Left lung (tissue), 10 donors: ENCODE results near the gene GBE1. TPM values are rescaled to one million over a fixed set of nuclear protein-coding genes. Genes with fewer than 3 reads are reported as not detected.

Source experiments
- ATAC-seq: fragments of 200-7000 bp; cut with Tn5 transposase; one replicate; pipeline ENCODE4 v1.9.1; 2020; ENCODE audit warnings: moderate library complexity
- DNase-seq, 4 donors: peaks; one replicate each; pipeline ENCODE4 v3.0.0-alpha.2; 2013 to 2020
- H3K27ac ChIP-seq, 2 donors: fragments of 200-600 bp; sonication (generic) in 1 of 2; one replicate each; pipeline versions ENCODE4 v1.5.0 to v1.8.0; 2020 to 2021
- H3K27me3 ChIP-seq, 2 donors: fragments of 200-600 bp; sonication (generic) in 1 of 2; one replicate each; pipeline versions ENCODE4 v1.5.0 to v1.8.0; 2020 to 2021
- H3K36me3 ChIP-seq, 2 donors: fragments of 200-600 bp; sonication (generic) in 1 of 2; one replicate each; pipeline versions ENCODE4 v1.5.0 to v1.8.0; 2020 to 2021
- H3K4me1 ChIP-seq, 2 donors: fragments of 200-600 bp; one replicate each; pipeline ENCODE4 v1.8.0; 2021
- H3K4me3 ChIP-seq, 2 donors: fragments of 200-600 bp; sonication (generic) in 1 of 2; one replicate each; pipeline versions ENCODE4 v1.5.0 to v1.8.0; 2020 to 2021; ENCODE audit warnings: mild to moderate bottlenecking in 1 of 2
- H3K9me3 ChIP-seq, 2 donors: fragments of 200-600 bp; sonication (generic) in 1 of 2; one replicate each; pipeline versions ENCODE4 v1.5.0 to v1.8.0; 2020 to 2021
- CTCF ChIP-seq, 2 donors: fragments of 200-600 bp; sonication (generic) in 1 of 2; IDR thresholded peaks; one replicate each; pipeline versions ENCODE4 v1.5.0 to v1.8.0; 2021; ENCODE audit warnings: antibody characterized with exemption in 2 of 2
- intact Hi-C, 2 donors: fragments of 100-400 bp; cut with DNase I; formaldehyde crosslinking; loops; one replicate each; pipeline versions ENCODE4 v1.11.2 to v1.14.2; 2022
- polyA plus RNA-seq, 6 donors: library from polyadenylated mRNA; unstranded; fragments of 120-200 nt; gene quantifications; one replicate each; pipeline ENCODE4 v1.2.1, GENCODE V29; 2013; ENCODE audit not compliant: insufficient read length in 6 of 6
- total RNA-seq, 2 donors: library from RNA; stranded (reverse); fragmentation: NEBNext Ultra II Directional; extraction: Animal tissue kit (Norgen Biotek cat#: 25700); gene quantifications; one replicate each; pipeline ENCODE4 v1.2.1, GENCODE V29; 2021
- donor health status: DM: no; HTN: yes; CAD: no.
- donor health status: DM: no; HTN: no; CAD: no.

Gene GBE1
- total and polyA plus RNA-seq, 8 donors, result 13.3 to 53.1 (median 16.3) TPM

- no peak for TF ChIP-seq CTCF (IDR thresholded peaks at IDR 0.05)
- intact Hi-C loops, result no loop called here
Measured at GRCh38 chr3:81658322-81658997, 103.0 kb downstream of the GBE1 start.

GRCh38 chr3:81651139-81651538, 110.3 kb downstream of the GBE1 start:
- H3K4me3 ChIP-seq, result no peak overlapping the region
- no peak for TF ChIP-seq CTCF (IDR thresholded peaks at IDR 0.05)
- no peaks in the 10 kb centered on the region for H3K4me1 ChIP-seq
- no peaks in the 10 kb centered on the region for H3K9me3 ChIP-seq
- no peak for ATAC-seq
- no peak for DNase-seq
- intact Hi-C loops, result no loop called here
- peaks cover 0 to 4% of the 10 kb centered on the region in 2 donors for H3K36me3 ChIP-seq
- H3K27ac ChIP-seq, result no peak overlapping the region
- H3K27me3 ChIP-seq, result no peaks in the 10 kb centered on the region

More at GRCh38 chr3:81658322-81658997, 103.0 kb downstream of the GBE1 start:
- ATAC-seq (no peak), DNase-seq (no peak)
- Histone ChIP-seq H3K27me3 (no peaks in the 10 kb centered on the region), H3K36me3 (peaks cover 0 to 6% of the 10 kb centered on the region in 2 donors), H3K9me3 (no peaks in the 10 kb centered on the region), H3K27ac (no peak overlapping the region), H3K4me1 (no peaks in the 10 kb centered on the region), H3K4me3 (no peak overlapping the region)

- ATAC-seq (no peak), DNase-seq (no peak)
- Histone ChIP-seq H3K36me3 (peaks cover 0 to 9% of the 10 kb centered on the region in 2 donors), H3K9me3 (no peaks in the 10 kb centered on the region), H3K27ac (no peak overlapping the region), H3K4me1 (no peaks in the 10 kb centered on the region), H3K27me3 (no peaks in the 10 kb centered on the region), H3K4me3 (no peak overlapping the region)
- no peak for TF ChIP-seq CTCF (IDR thresholded peaks at IDR 0.05)
- intact Hi-C loops, result no loop called here
Measured at GRCh38 chr3:81650187-81650586, 111.3 kb downstream of the GBE1 start.

GRCh38 chr3:81645248-81645647, 116.2 kb downstream of the GBE1 start:
- Histone ChIP-seq H3K4me1 (no peaks in the 10 kb centered on the region), H3K27ac (no peak overlapping the region), H3K36me3 (peaks cover 0 to 18% of the 10 kb centered on the region in 2 donors), H3K27me3 (no peaks in the 10 kb centered on the region), H3K9me3 (no peaks in the 10 kb centered on the region), H3K4me3 (no peak overlapping the region)
- intact Hi-C loops, result no loop called here
- no peak for TF ChIP-seq CTCF (IDR thresholded peaks at IDR 0.05)
- no peak for DNase-seq
- ATAC-seq, result no peak

- Histone ChIP-seq H3K27me3 (no peaks in the 10 kb centered on the region), H3K36me3 (peaks cover 0 to 18% of the 10 kb centered on the region in 2 donors), H3K4me3 (no peak overlapping the region), H3K27ac (peak overlapping the region in 1 of 2 donors; percentile 34), H3K9me3 (no peaks in the 10 kb centered on the region), H3K4me1 (no peaks in the 10 kb centered on the region)
- ATAC-seq (peak; percentile 70), DNase-seq (peak in 2 of 4 donors; percentile 10 to 45)
- intact Hi-C loops, result no loop called here
- TF ChIP-seq CTCF (IDR thresholded peaks at IDR 0.05), result peak in 1 of 2 donors; percentile 24
Measured at GRCh38 chr3:81643721-81644120, 117.7 kb downstream of the GBE1 start.
